H1 (cell line): ENCODE data around the gene FOXN3. TPM values are rescaled to one million over a fixed set of nuclear protein-coding genes. Genes with fewer than 3 reads are reported as not detected.

Experiments used
- CTCF ChIA-PET: fragments of 300-600 bp; sonication (Branson Sonifier 250); formaldehyde crosslinking; loops from one replicate; lab custom pipeline; 2021; ENCODE audit not compliant: partially characterized antibody; lab: Charles Lee
- POLR2A ChIA-PET: fragments of 300-600 bp; sonication (Branson Sonifier 250); formaldehyde crosslinking; loops from one replicate; lab custom pipeline; 2021; ENCODE audit warnings: inconsistent platforms; ENCODE audit not compliant: partially characterized antibody; lab: Charles Lee
- DNase-seq, 2 experiments: peaks; one replicate each; pipeline versions ENCODE4 v3.0.0 to v3.0.0-alpha.2; 2010 to 2022; ENCODE audit warnings: low spot score in 2 of 2, low read depth in 1 of 2, mixed read lengths in 1 of 2
- FAIRE-seq: peaks from 2 replicates; lab custom pipeline; 2011; peaks lifted over from hg19 to GRCh38; lab: Jason Lieb, UNC
- H2AFZ ChIP-seq: 2 replicates; pipeline ENCODE4 v1.8.1; 2012; ENCODE audit warnings: low read length, inconsistent platforms
- H2AK5ac ChIP-seq: 2 replicates; pipeline ENCODE4 v1.6.1; 2013; ENCODE audit warnings: low read depth, low read length
- H2BK120ac ChIP-seq: replicated peaks from 2 replicates; pipeline ENCODE3; 2013; ENCODE audit warnings: low read depth, low read length, inconsistent platforms
- H2BK12ac ChIP-seq: 2 replicates; pipeline ENCODE4 v1.6.1; 2013; ENCODE audit warnings: low read depth, low read length
- H2BK15ac ChIP-seq: 2 replicates; pipeline ENCODE4 v1.6.1; 2013; ENCODE audit warnings: low read length
- H2BK20ac ChIP-seq: 2 replicates; pipeline ENCODE4 v1.6.1; 2013; ENCODE audit warnings: low read length
- H2BK5ac ChIP-seq: 2 replicates; pipeline ENCODE4 v1.6.1; 2013; ENCODE audit warnings: low read depth, low read length
- H3K14ac ChIP-seq: 2 replicates; pipeline ENCODE4 v1.6.1; 2013; ENCODE audit warnings: inconsistent platforms; ENCODE audit not compliant: insufficient read length
- H3K18ac ChIP-seq: 2 replicates; pipeline ENCODE4 v1.6.1; 2013; ENCODE audit warnings: low read length; ENCODE audit errors: extremely low read depth
- H3K23ac ChIP-seq: 2 replicates; pipeline ENCODE4 v1.6.1; 2013; ENCODE audit warnings: inconsistent platforms; ENCODE audit not compliant: insufficient read length
- H3K23me2 ChIP-seq: 2 replicates; pipeline ENCODE4 v1.6.1; 2013; ENCODE audit warnings: low read depth, low read length
- H3K27ac ChIP-seq: 2 replicates; pipeline ENCODE4 v1.6.1; 2011; ENCODE audit warnings: low read depth, low read length, inconsistent platforms
- H3K27me3 ChIP-seq, 4 experiments: replicated peaks in 1 of 4; 1 replicate in 1 of 4; 2 replicates in 3 of 4; pipeline versions ENCODE4 v1.6.1 to v1.8.1; 2011 to 2013; ENCODE audit warnings: low read length in 3 of 4, mild to moderate bottlenecking in 3 of 4, inconsistent platforms in 2 of 4, mixed read lengths in 2 of 4, moderate library complexity in 1 of 4; ENCODE audit not compliant: control insufficient read depth in 3 of 4, insufficient read depth in 3 of 4; ENCODE audit errors: extremely low read depth in 1 of 4
- H3K36me3 ChIP-seq, 4 experiments: 2 replicates each; pipeline versions ENCODE4 v1.6.1 to v1.8.1; 2011 to 2013; ENCODE audit warnings: mild to moderate bottlenecking in 4 of 4, low read length in 3 of 4, moderate library complexity in 2 of 4, control low read depth in 1 of 4, inconsistent platforms in 1 of 4; ENCODE audit not compliant: insufficient read depth in 4 of 4, control insufficient read depth in 2 of 4
- H3K4ac ChIP-seq: replicated peaks from 2 replicates; pipeline ENCODE3; 2013; ENCODE audit warnings: low read length, low read depth, mixed read lengths, inconsistent platforms; ENCODE audit not compliant: insufficient read length
- H3K4me1 ChIP-seq, 4 experiments: replicated peaks in 1 of 4; 1 replicate in 1 of 4; 2 replicates in 3 of 4; pipeline versions ENCODE4 v1.6.1 to v1.8.1; 2011 to 2013; ENCODE audit warnings: low read length in 3 of 4, inconsistent platforms in 2 of 4, mixed read lengths in 1 of 4; ENCODE audit not compliant: insufficient read depth in 4 of 4, control insufficient read depth in 3 of 4
- H3K4me2 ChIP-seq, 2 experiments: 2 replicates each; pipeline versions ENCODE4 v1.6.1 to v1.8.1; 2011 to 2013; ENCODE audit warnings: low read depth in 2 of 2, low read length in 2 of 2, control low read depth in 1 of 2, inconsistent platforms in 1 of 2, mild to moderate bottlenecking in 1 of 2; ENCODE audit not compliant: insufficient read depth in 1 of 2
- H3K4me3 ChIP-seq, 4 experiments: fragments of 200-600, 300-600 bp in 1 of 4; sonication (generic), shearing (Covaris generic), sonication (Bioruptor Twin) in 1 of 4; 2 replicates each; pipeline versions ENCODE4 v1.5.1 to v1.8.1; 2011 to 2016; ENCODE audit warnings: low read length in 4 of 4, low read depth in 3 of 4, control low read depth in 2 of 4, inconsistent platforms in 2 of 4, mild to moderate bottlenecking in 2 of 4, mixed read lengths in 1 of 4, moderate library complexity in 1 of 4; ENCODE audit not compliant: insufficient read depth in 2 of 4; ENCODE audit errors: extremely low read depth in 1 of 4
- H3K56ac ChIP-seq: replicated peaks from 2 replicates; pipeline ENCODE3; 2013; ENCODE audit warnings: low read depth, mild to moderate bottlenecking, mixed read lengths, low read length, inconsistent platforms; ENCODE audit not compliant: insufficient read length
- H3K79me1 ChIP-seq: 2 replicates; pipeline ENCODE4 v1.6.1; 2013; ENCODE audit warnings: low read depth, low read length, control low read depth
- H3K79me2 ChIP-seq, 2 experiments: 2 replicates each; pipeline versions ENCODE4 v1.6.1 to v1.8.1; 2012 to 2013; ENCODE audit warnings: low read length in 2 of 2, mild to moderate bottlenecking in 2 of 2, inconsistent platforms in 1 of 2; ENCODE audit not compliant: insufficient read depth in 2 of 2, control insufficient read depth in 1 of 2
- H3K9ac ChIP-seq, 4 experiments: replicated peaks in 1 of 4; 1 replicate in 1 of 4; 2 replicates in 3 of 4; pipeline versions ENCODE4 v1.6.1 to v1.8.1; 2011 to 2013; ENCODE audit warnings: low read depth in 3 of 4, low read length in 3 of 4, control low read depth in 2 of 4, mild to moderate bottlenecking in 2 of 4, moderate library complexity in 2 of 4, inconsistent platforms in 1 of 4; ENCODE audit errors: extremely low read depth in 1 of 4
- H3K9me3 ChIP-seq, 2 experiments: 2 replicates each; pipeline versions ENCODE4 v1.6.1 to v1.8.1; 2012 to 2013; ENCODE audit warnings: mild to moderate bottlenecking in 2 of 2, moderate library complexity in 2 of 2, control low read depth in 1 of 2, inconsistent platforms in 1 of 2, low read depth in 1 of 2, low read length in 1 of 2, mixed read lengths in 1 of 2; ENCODE audit not compliant: insufficient read depth in 2 of 2
- H4K20me1 ChIP-seq, 2 experiments: replicated peaks in 1 of 2; 2 replicates each; pipeline versions ENCODE3 to v1.8.1; 2011 to 2013; ENCODE audit warnings: inconsistent platforms in 2 of 2, low read length in 2 of 2, mild to moderate bottlenecking in 1 of 2; ENCODE audit not compliant: insufficient read depth in 2 of 2, control insufficient read depth in 1 of 2
- H4K5ac ChIP-seq: 2 replicates; pipeline ENCODE4 v1.6.1; 2013; ENCODE audit warnings: low read length, low read depth, mixed read lengths, inconsistent platforms; ENCODE audit not compliant: insufficient read length
- H4K8ac ChIP-seq: 2 replicates; pipeline ENCODE4 v1.8.0; 2013; ENCODE audit warnings: mild to moderate bottlenecking, moderate library complexity, low read length, inconsistent platforms; ENCODE audit not compliant: insufficient read depth; ENCODE audit errors: extremely low read depth
- H4K91ac ChIP-seq: replicated peaks from 2 replicates; pipeline ENCODE3; 2013; ENCODE audit warnings: low read length, mixed read lengths, inconsistent platforms; ENCODE audit not compliant: insufficient read length
- CHD1 ChIP-seq: IDR thresholded peaks from 2 replicates; pipeline ENCODE4 v1.6.1; 2012; ENCODE audit warnings: low read depth, low read length, improper control_type of control experiment
- WGBS, 2 experiments: shearing (Covaris generic) in 1 of 2; methylation state at CpG; one replicate each; pipeline versions ENCODE4 v1.1.6 to v1.1.7; 2013 to 2015; ENCODE audit warnings: low lambda C conversion rate in 2 of 2, mixed read lengths in 2 of 2, inconsistent platforms in 1 of 2, low coverage in 1 of 2, missing lambda C conversion rate in 1 of 2; ENCODE audit not compliant: insufficient replicate concordance in 2 of 2, insufficient coverage in 1 of 2, insufficient read length in 1 of 2; ENCODE audit errors: extremely low coverage in 1 of 2, missing lambda C conversion rate in 1 of 2; 5-methylcytosine and 5-hydroxymethylcytosine counted together
- polyA plus RNA-seq, 7 experiments: library from polyadenylated mRNA; depleted of rRNA in 3 of 7; stranded (reverse) in 5 of 7; unstranded in 2 of 7; fragments of >200 nt in 5 of 7; fragments of 200-250 nt in 2 of 7; gene quantifications; 1 replicate in 5 of 7; 2 replicates in 1 of 7; 4 replicates in 1 of 7; pipeline versions ENCODE4 v1.2.1 to v1.2.3, GENCODE V29; 2011 to 2013; ENCODE audit warnings: missing spikeins in 2 of 7, mixed read lengths in 2 of 7
- total RNA-seq: library from RNA; stranded (reverse); fragmentation: NEBNext Ultra II Directional; extraction: Animal tissue kit (Norgen Biotek cat#: 25700); gene quantifications from 2 replicates; pipeline ENCODE4 v1.2.1, GENCODE V29; 2021
- TF ChIP-seq, protein P1 (sequence below): IDR thresholded peaks from 2 replicates; pipeline ENCODE4 v1.6.1; 2012; ENCODE audit warnings: inconsistent platforms

The FOXN3 gene
- total and polyA plus RNA-seq, 2 of the 8 experiments (the other 6 are each of a cell fraction or from before 2014, with no cell fraction given), result 52.6 to 178 TPM

DNA sequence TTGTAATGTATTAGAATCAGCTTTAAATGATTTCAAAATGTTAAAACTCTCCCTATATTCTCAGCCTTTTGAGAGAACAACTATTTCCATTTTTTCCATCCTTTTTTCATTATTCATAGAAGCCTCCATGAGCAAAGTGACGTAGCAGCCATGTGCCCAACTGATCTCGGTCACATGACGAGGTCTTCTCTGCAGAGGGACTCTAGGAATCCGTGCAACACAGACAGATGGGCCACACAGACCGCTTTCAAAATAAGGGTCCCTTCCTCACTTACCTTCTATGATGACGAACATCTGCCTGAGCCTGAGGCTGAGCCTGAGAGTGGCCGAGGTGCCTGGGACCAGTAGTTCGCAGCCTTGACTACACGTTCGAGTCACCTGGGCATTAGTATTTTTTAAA is 293.8 kb downstream of the FOXN3 start:
- WGBS, 2 experiments, result 92% methylated on average over 10 of the region's 10 CpGs; no CpG with 5 or more reads in 1 of the 2 experiments
- FAIRE-seq, result no peak
- POLR2A ChIA-PET, result no interaction called here
- no peak overlapping the region for H3K9ac ChIP-seq
- no peak overlapping the region for H2BK15ac ChIP-seq
- H4K8ac ChIP-seq, result no peak overlapping the region
- no peak overlapping the region for H3K14ac ChIP-seq
- no peaks in the 10 kb centered on the region for H3K36me3 ChIP-seq
- H3K27ac ChIP-seq, result no peak overlapping the region
- no peak for TF ChIP-seq CHD1
- TF ChIP-seq, protein P1, sequence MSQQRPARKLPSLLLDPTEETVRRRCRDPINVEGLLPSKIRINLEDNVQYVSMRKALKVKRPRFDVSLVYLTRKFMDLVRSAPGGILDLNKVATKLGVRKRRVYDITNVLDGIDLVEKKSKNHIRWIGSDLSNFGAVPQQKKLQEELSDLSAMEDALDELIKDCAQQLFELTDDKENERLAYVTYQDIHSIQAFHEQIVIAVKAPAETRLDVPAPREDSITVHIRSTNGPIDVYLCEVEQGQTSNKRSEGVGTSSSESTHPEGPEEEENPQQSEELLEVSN, result peak; percentile 24; the same call in 1 of the 2 replicates
- TF ChIP-seq, all 59 proteins: peak for 1
- Histone ChIP-seq H3K27me3 (no peaks in the 10 kb centered on the region; a peak in 2 of 7 replicates), H3K79me2 (no peaks in the 10 kb centered on the region), H2BK5ac (no peak overlapping the region), H2BK12ac (no peak overlapping the region), H3K4ac (no peak overlapping the region), H2BK20ac (no peak overlapping the region), H3K4me1 (peaks cover 0 to 4% (median 2%) of the 10 kb centered on the region in 4 experiments; a peak in 4 of 7 replicates), H4K5ac (no peak overlapping the region), H2AFZ (no peak overlapping the region), H3K4me3 (no peak overlapping the region), H3K4me2 (no peak overlapping the region), H3K23ac (no peak overlapping the region), H4K91ac (no peak overlapping the region), H4K20me1 (no peaks in the 10 kb centered on the region), H3K18ac (no peak overlapping the region), H2BK120ac (no peak overlapping the region), H3K23me2 (no peaks in the 10 kb centered on the region), H2AK5ac (no peak overlapping the region), H3K56ac (no peak overlapping the region), H3K79me1 (no peaks in the 10 kb centered on the region), H3K9me3 (peaks cover 0 to 8% of the 10 kb centered on the region in 2 experiments; a peak in 2 of 4 replicates)
- CTCF ChIA-PET, result no interaction called here
- DNase-seq, result no peak
